GM12878 (cell line): ENCODE data around the gene ZNHIT1. TPM values are rescaled to one million over a fixed set of nuclear protein-coding genes. Genes with fewer than 3 reads are reported as not detected.
A peak's percentile ranks its signal among the peaks of the same experiment; 100 is the strongest.

ENCODE experiments used
- ATAC-seq: fragments of 200-7000 bp; cut with Tn5 transposase; 3 replicates; pipeline ENCODE4 v1.9.1; 2020; ENCODE audit warnings: mild to moderate bottlenecking, moderate library complexity
- BruUV-seq: library from RNA; stranded (reverse); fragments of 400-500 nt; replicated peaks from 2 replicates; lab custom pipeline; 2021; lab: Mats Ljungman, UMichigan
- CTCF ChIA-PET: fragments of 300-600 bp; sonication (Branson Sonifier 250); formaldehyde crosslinking; extraction: SDS; loops from one replicate; lab custom pipeline; 2021; ENCODE audit warnings: inconsistent platforms; lab: Yijun Ruan, JAX
- POLR2A ChIA-PET: fragments of 350-600 bp; formaldehyde crosslinking; extraction: SDS; loops from one replicate; lab custom pipeline; 2021; ENCODE audit warnings: inconsistent platforms; lab: Charles Lee
- RAD21 ChIA-PET: fragments of 300-600 bp; sonication (Branson Sonifier 250); formaldehyde crosslinking; loops from one replicate; lab custom pipeline; 2023; ENCODE audit warnings: antibody characterized with exemption; ENCODE audit not compliant: unreplicated experiment; lab: Charles Lee
- SMC1A ChIA-PET: fragments of 300-600 bp; sonication (Branson Sonifier 250); formaldehyde crosslinking; loops from one replicate; lab custom pipeline; 2023; ENCODE audit not compliant: unreplicated experiment, uncharacterized antibody; lab: Charles Lee
- DNase-seq: peaks from one replicate; pipeline ENCODE4 v3.0.0-alpha.2; 2011; ENCODE audit warnings: low read depth, low spot score
- FAIRE-seq: peaks from 3 replicates; lab custom pipeline; 2011; peaks lifted over from hg19 to GRCh38; lab: Jason Lieb, UNC
- H2AFZ ChIP-seq: 2 replicates; pipeline ENCODE4 v1.6.0; 2011; ENCODE audit warnings: low read depth, low read length, control low read depth; ENCODE audit not compliant: control insufficient read depth
- H3K27ac ChIP-seq: 2 replicates; pipeline ENCODE4 v1.5.1; 2011; ENCODE audit warnings: control low read depth; ENCODE audit not compliant: control insufficient read depth, insufficient read depth
- H3K27me3 ChIP-seq, 2 experiments: replicated peaks in 1 of 2; 2 replicates each; pipeline versions ENCODE4 v1.6.0 to v1.6.1; 2011; ENCODE audit warnings: low read length in 1 of 2; ENCODE audit not compliant: control insufficient read depth in 2 of 2, insufficient read depth in 2 of 2
- H3K36me3 ChIP-seq, 2 experiments: 2 replicates each; pipeline ENCODE4 v1.5.1; 2011; ENCODE audit warnings: low read length in 1 of 2; ENCODE audit not compliant: control insufficient read depth in 2 of 2, insufficient read depth in 2 of 2
- H3K4me1 ChIP-seq: 2 replicates; pipeline ENCODE4 v1.6.1; 2011; ENCODE audit warnings: mild to moderate bottlenecking, low read length, moderate library complexity, mixed read lengths; ENCODE audit not compliant: control insufficient read depth, insufficient read depth
- H3K4me2 ChIP-seq: 2 replicates; pipeline ENCODE4 v1.6.0; 2011; ENCODE audit warnings: control low read depth; ENCODE audit not compliant: control insufficient read depth, insufficient read depth
- H3K4me3 ChIP-seq: fragments of 200-600 bp; sonication (generic); 2 replicates; pipeline ENCODE4 v1.5.1; 2016
- H3K79me2 ChIP-seq: 2 replicates; pipeline ENCODE4 v1.6.0; 2011; ENCODE audit warnings: low read length; ENCODE audit not compliant: control insufficient read depth, insufficient read depth
- H3K9ac ChIP-seq: 2 replicates; pipeline ENCODE4 v1.8.0; 2011; ENCODE audit warnings: low read length, control low read depth, mixed read lengths; ENCODE audit not compliant: control insufficient read depth, insufficient read depth
- H3K9me3 ChIP-seq: replicated peaks from 3 replicates; pipeline ENCODE4 v1.5.1; 2011; ENCODE audit warnings: mild to moderate bottlenecking, low read length; ENCODE audit not compliant: control insufficient read depth, insufficient read depth
- H4K20me1 ChIP-seq: 2 replicates; pipeline ENCODE4 v1.6.0; 2011; ENCODE audit not compliant: control insufficient read depth, insufficient read depth
- ATF3 ChIP-seq: IDR thresholded peaks from 2 replicates; pipeline ENCODE4 v1.6.1; 2011; ENCODE audit warnings: low read depth, mild to moderate bottlenecking, low read length, moderate library complexity, borderline replicate concordance; ENCODE audit errors: extremely low read depth
- BMI1 ChIP-seq: fragments of 450-650 bp; IDR thresholded peaks from 2 replicates; pipeline ENCODE4 v1.6.1; 2016; ENCODE audit warnings: mild to moderate bottlenecking, moderate library complexity, borderline replicate concordance
- E2F4 ChIP-seq: IDR thresholded peaks from 2 replicates; pipeline ENCODE4 v1.6.1; 2012; ENCODE audit warnings: low read depth, low read length, improper control_type of control experiment
- EP300 ChIP-seq, 2 experiments: fragments of 150-350 bp in 1 of 2; IDR thresholded peaks; 2 replicates each; pipeline ENCODE4 v1.6.1; 2011 to 2012; ENCODE audit warnings: low read depth in 2 of 2, low read length in 2 of 2, borderline replicate concordance in 1 of 2, improper control_type of control experiment in 1 of 2, inconsistent platforms in 1 of 2; ENCODE audit not compliant: control insufficient read depth in 1 of 2
- JUNB ChIP-seq: IDR thresholded peaks from 2 replicates; pipeline ENCODE4 v1.6.1; 2016; ENCODE audit warnings: antibody characterized with exemption, mild to moderate bottlenecking
- KLF5 ChIP-seq: fragments of 450-650 bp; IDR thresholded peaks from 2 replicates; pipeline ENCODE4 v1.6.1; 2014; ENCODE audit warnings: mild to moderate bottlenecking; ENCODE audit not compliant: partially characterized antibody
- LARP7 ChIP-seq: fragments of 450-650 bp; IDR thresholded peaks from 2 replicates; pipeline ENCODE4 v1.6.1; 2017; ENCODE audit warnings: mild to moderate bottlenecking
- NBN ChIP-seq: fragments of 450-650 bp; IDR thresholded peaks from 2 replicates; pipeline ENCODE4 v1.6.1; 2016
- SMC3 ChIP-seq: IDR thresholded peaks from 2 replicates; pipeline ENCODE4 v1.6.1; 2011; ENCODE audit warnings: low read length, improper control_type of control experiment, borderline replicate concordance
- SREBF2 ChIP-seq: IDR thresholded peaks from 2 replicates; pipeline ENCODE4 v1.6.1; 2012; ENCODE audit warnings: mild to moderate bottlenecking, low read length
- TCF7 ChIP-seq: IDR thresholded peaks from 2 replicates; pipeline ENCODE4 v1.6.1; 2014; ENCODE audit warnings: antibody characterized with exemption, borderline replicate concordance
- ZNF274 ChIP-seq: IDR thresholded peaks from one replicate; pipeline ENCODE4 v1.8.0; 2011; ENCODE audit not compliant: insufficient read length, insufficient read depth
- ZNF384 ChIP-seq: IDR thresholded peaks from 2 replicates; pipeline ENCODE4 v1.6.1; 2012; ENCODE audit warnings: low read depth, mild to moderate bottlenecking, low read length, improper control_type of control experiment, borderline replicate concordance
- WGBS: methylation state at CpG from one replicate; pipeline ENCODE4 v1.1.6; 2016; ENCODE audit warnings: low lambda C conversion rate; ENCODE audit not compliant: insufficient replicate concordance, insufficient coverage; ENCODE audit errors: missing lambda C conversion rate; 5-methylcytosine and 5-hydroxymethylcytosine counted together
- in situ Hi-C: fragments of 300-500 bp; cut with MboI; formaldehyde crosslinking; loops from 9 replicates; pipeline ENCODE4 v1.14.3; 2018; ENCODE audit warnings: mixed read lengths
- intact Hi-C: fragments of 100-400 bp; cut with micrococcal nuclease; formaldehyde crosslinking; loops from one replicate; pipeline ENCODE4 v1.14.2; 2022; ENCODE audit not compliant: unreplicated experiment
- polyA plus RNA-seq, 11 experiments: library from polyadenylated mRNA; depleted of rRNA in 4 of 11; unstranded in 6 of 11; stranded (reverse) in 5 of 11; fragments of >200 nt; fragmentation: Nextera tagmentation in 4 of 11; fragmentation: Illumina TruSeq in 1 of 11; extraction: Ambion mirVana in 4 of 11; extraction: Trizol in 1 of 11; gene quantifications; 1 replicate in 1 of 11; 2 replicates in 10 of 11; pipeline versions ENCODE4 v1.2.1 to v1.2.3, GENCODE V29; 2011 to 2016; ENCODE audit warnings: inconsistent platforms in 2 of 11, missing spikeins in 2 of 11, low read depth in 1 of 11
- total RNA-seq, 4 experiments: library from RNA; depleted of rRNA in 3 of 4; stranded (reverse); fragments of >200 nt in 3 of 4; fragmentation: Illumina TruSeq in 1 of 4; extraction: Trizol in 1 of 4; gene quantifications; 2 replicates each; pipeline versions ENCODE4 v1.2.1 to v1.2.3, GENCODE V29; 2013 to 2021

Gene ZNHIT1
- total and polyA plus RNA-seq, 10 of the 15 experiments (the other 5 are each of a cell fraction or from before 2014, with no cell fraction given) = 3.8 to 79.2 (median 44.5) TPM

GRCh38 chr7:101169110-101169837 lies 48.7 kb upstream of the ZNHIT1 start:
- 2% methylated on average over 17 of the region's 18 CpGs for WGBS
- FAIRE-seq (peak; percentile 13), ATAC-seq (peak; percentile 1; the same call in 1 of the 3 replicates), DNase-seq (no peak)
- Histone ChIP-seq H3K9me3 (no peaks in the 10 kb centered on the region; the same call in 2 of the 3 replicates), H3K27ac (no peak overlapping the region), H3K4me1 (peaks cover 11% of the 10 kb centered on the region), H3K4me2 (peak overlapping the region; percentile 33; the same call in 1 of the 2 replicates), H3K36me3 (no peaks in the 10 kb centered on the region), H3K4me3 (no peak overlapping the region), H3K9ac (no peak overlapping the region), H4K20me1 (no peaks in the 10 kb centered on the region), H3K27me3 (peaks cover 36 to 37% of the 10 kb centered on the region in 2 experiments), H2AFZ (no peak overlapping the region), H3K79me2 (no peaks in the 10 kb centered on the region)
- BruUV-seq = no TSS peak
- POLR2A ChIA-PET = no interaction called here
- SMC1A ChIA-PET = interaction anchor here (1.2 to 2.6 kb wide), 3 partner anchors 25 to 27 kb away, joined by 4 to 10 read pairs (median 9); no protein-coding TSS in a partner anchor
- CTCF ChIA-PET = interaction anchor here (0.6 to 6.1 kb wide), 4 partner anchors 28 to 113 kb away, joined by 3 to 80 read pairs (median 4); partner anchors contain the start of gene TRIM56
- RAD21 ChIA-PET = interaction anchor here (0.7 to 2.7 kb wide), 3 partner anchors 25 to 1219 kb away, joined by 3 to 20 read pairs (median 12); no protein-coding TSS in a partner anchor
- intact Hi-C loops = loop anchor here (1.0 kb wide), 2 partner anchors 19 to 25 kb away; no protein-coding TSS in a partner anchor
- in situ Hi-C loops = no loop called here
- 0 out of 2 replicates have a peak, but pooled peaks have one; percentile 24 for TF ChIP-seq NBN
- TF ChIP-seq ZNF274 = no peak

- in situ Hi-C loops = no loop called here
- DNase-seq = no peak
- no TSS peak for BruUV-seq
- ChIA-PET SMC1A (interaction anchor here (1.0 to 2.6 kb wide), 3 partner anchors 12 to 27 kb away, joined by 3 to 10 read pairs (median 3); no protein-coding TSS in a partner anchor), POLR2A (no interaction called here), CTCF (interaction anchor here (0.6 to 6.1 kb wide), 8 partner anchors 13 to 1445 kb away, joined by 3 to 80 read pairs (median 3); partner anchors contain the start of gene TRIM56), RAD21 (interaction anchor here (2.7 kb wide), 1 partner anchor 26 kb away, joined by 20 read pairs; no protein-coding TSS in a partner anchor)
- 3% methylated on average over 33 of the region's 33 CpGs for WGBS
- H3K27ac ChIP-seq = no peak overlapping the region
- H3K4me1 ChIP-seq = peaks cover 11% of the 10 kb centered on the region
- H3K27me3 ChIP-seq = peaks cover 33 to 36% of the 10 kb centered on the region in 2 experiments
- FAIRE-seq = peak; percentile 97
- H4K20me1 ChIP-seq = no peaks in the 10 kb centered on the region
- peak; percentile 75 for ATAC-seq
- H3K79me2 ChIP-seq = no peaks in the 10 kb centered on the region
- intact Hi-C loops = loop anchor here (1.0 kb wide), 2 partner anchors 18 to 26 kb away; no protein-coding TSS in a partner anchor
- H3K36me3 ChIP-seq = no peaks in the 10 kb centered on the region
- H3K4me3 ChIP-seq = no peak overlapping the region
- no peak overlapping the region for H3K9ac ChIP-seq
- H3K9me3 ChIP-seq = no peaks in the 10 kb centered on the region; the same call in 2 of the 3 replicates
- peak overlapping the region; percentile 33; the same call in 1 of the 2 replicates for H3K4me2 ChIP-seq
- H2AFZ ChIP-seq = no peak overlapping the region
- TF ChIP-seq SMC3 (peak; percentile 71), LARP7 (no peak), EP300 (IDR thresholded peaks at IDR 0.05; ENCODE audit: borderline replicate concordance in 1 of 2, control insufficient read depth in 1 of 2, low read depth in 2 of 2, low read length in 2 of 2) (no peak), ZNF384 (no peak), E2F4 (no peak), JUNB (no peak), ATF3 (no peak), TCF7 (no peak), SREBF2 (no peak), BMI1 (no peak), KLF5 (no peak)
Observed at GRCh38 chr7:101169838-101170551, 48.0 kb upstream of the ZNHIT1 start.
